SW 1271 (cell line): ENCODE data around the gene CALHM3.
"Not testable (repeated sequence)": the region's sequence is repeated elsewhere in the genome, so short reads cannot be mapped to it uniquely, and the experiment has no call there.

Source experiments
- DNase-seq, 2 experiments: peaks; one replicate each; lab custom pipeline; 2025; lab: John Stamatoyannopoulos, UW

CALHM3 gene, protein sequence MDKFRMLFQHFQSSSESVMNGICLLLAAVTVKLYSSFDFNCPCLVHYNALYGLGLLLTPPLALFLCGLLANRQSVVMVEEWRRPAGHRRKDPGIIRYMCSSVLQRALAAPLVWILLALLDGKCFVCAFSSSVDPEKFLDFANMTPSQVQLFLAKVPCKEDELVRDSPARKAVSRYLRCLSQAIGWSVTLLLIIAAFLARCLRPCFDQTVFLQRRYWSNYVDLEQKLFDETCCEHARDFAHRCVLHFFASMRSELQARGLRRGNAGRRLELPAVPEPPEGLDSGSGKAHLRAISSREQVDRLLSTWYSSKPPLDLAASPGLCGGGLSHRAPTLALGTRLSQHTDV

DNA sequence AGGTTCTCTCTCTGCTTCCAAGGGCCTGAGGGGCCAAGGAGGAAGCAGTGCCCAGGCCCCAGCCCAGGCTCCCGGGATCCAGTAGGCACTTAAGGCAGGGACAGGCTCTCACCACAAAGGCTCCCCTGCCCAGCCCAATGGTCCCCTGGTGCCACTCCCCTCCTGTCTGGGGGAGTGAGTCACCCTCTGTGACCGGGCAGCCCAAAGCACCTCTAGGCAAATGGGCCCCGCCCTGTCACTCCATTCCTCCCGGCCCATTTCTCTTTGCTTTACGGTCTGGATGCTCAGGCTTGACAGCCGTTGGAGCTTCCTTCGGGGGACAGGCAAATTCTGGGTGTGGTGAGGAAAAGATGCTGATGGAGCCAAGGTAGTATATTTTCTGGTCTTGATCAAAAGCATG lies at the start of gene CALHM3:
Gene CALHM3, minus strand, starts transcription at position 106 of the 400 bp plus-strand sequence. CDS start 208 bp downstream, outside the sequence.
- DNase-seq = no peak

DNA sequence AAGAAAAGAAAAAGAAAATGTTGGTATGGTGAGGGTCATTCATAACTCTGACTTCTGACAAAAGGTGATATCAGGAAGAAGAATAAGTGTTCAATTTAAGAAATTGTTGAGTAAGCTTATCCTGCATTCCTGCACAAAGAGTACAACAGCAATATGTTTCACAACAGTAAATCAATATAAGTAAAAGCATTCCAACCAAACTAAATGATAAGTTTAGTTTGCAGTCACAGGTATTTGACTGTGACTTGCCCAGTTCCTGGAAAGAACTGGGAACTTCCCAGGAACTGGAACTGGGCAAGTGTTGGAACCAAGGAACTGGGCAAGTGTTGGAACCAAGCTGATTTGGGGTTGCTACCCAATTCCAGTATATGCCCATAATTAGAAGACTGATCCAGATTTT lies 49.5 kb upstream of the CALHM3 start:
- DNase-seq = no peak

DNA sequence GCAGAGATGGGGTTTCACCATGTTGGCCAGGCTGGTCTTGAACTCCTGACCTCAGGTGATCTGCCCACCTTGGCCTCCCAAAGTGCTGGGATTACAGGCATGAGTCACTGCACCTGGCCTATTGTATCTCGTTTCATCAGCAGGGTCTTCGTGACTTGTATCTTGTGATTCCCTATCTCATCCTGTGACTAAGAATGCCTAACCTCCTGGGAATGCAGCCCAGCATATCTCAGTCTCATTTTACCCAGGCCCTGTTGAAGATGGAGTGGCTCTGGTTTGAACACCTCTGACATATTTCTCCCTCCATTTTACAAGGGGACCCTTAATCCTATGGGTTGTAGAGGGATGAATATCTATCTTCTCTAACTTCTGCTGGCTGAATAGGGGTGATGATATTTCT lies 48.4 kb upstream of the CALHM3 start:
- peak; percentile 27 to 29 for DNase-seq

DNA sequence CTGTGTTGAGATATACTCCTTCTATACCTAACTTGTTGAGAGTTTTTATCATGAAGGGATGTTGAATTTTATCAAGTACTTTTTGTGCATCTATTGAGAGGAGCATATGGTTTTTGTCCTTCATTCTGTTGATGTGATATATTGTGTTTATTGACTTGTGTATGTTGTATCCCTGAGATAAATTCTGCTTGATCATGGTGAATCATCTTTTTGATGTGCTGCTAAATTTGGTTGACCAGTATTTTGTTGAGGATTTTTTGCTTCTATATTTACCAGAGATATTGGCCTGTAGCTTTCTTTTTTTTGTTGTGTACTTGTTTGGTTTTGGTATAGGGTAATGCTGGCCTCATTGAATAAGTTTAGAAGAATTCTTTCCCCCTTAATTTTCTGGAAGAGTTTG lies 46.9 kb upstream of the CALHM3 start:
- no peak for DNase-seq

DNA sequence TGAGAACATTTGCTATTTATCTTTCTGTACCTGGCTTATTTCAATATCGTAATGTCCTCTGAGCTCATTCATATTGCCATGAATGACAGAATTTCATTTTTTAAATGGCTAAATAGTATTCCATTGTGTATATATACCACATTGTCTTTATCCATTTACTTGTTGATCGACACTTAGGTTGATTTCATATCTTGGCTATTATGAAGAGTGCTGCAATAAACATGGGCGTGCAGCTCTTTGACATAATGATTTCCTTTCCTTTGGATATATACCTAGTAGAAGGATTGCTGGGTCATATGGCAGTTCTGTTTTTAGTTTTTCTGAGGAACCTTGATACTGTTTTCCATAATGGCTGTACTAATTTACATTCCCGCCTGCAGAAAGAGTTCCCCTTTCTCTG lies 44.6 kb upstream of the CALHM3 start:
- no peak for DNase-seq

DNA sequence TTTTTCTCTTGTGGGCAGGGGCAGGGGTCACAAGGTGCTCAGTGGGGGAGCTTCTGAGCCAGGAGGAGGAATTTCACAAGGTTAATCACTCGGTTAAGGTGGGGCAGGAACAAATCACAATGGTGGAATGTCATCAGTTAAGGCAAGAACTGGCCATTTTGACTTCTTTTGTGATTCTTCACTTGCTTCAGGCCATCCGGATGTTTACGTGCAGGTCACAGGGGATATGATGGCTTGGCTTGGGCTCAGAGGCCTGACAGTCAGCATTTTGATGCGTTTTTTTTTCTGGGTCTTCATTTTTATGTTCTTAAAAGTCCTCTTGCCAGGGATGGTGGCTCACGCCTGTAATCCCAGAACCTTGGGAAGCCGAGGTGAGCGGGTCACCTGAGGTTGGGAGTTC lies 43.0 kb upstream of the CALHM3 start:
- not testable (repeated sequence) for DNase-seq

DNA sequence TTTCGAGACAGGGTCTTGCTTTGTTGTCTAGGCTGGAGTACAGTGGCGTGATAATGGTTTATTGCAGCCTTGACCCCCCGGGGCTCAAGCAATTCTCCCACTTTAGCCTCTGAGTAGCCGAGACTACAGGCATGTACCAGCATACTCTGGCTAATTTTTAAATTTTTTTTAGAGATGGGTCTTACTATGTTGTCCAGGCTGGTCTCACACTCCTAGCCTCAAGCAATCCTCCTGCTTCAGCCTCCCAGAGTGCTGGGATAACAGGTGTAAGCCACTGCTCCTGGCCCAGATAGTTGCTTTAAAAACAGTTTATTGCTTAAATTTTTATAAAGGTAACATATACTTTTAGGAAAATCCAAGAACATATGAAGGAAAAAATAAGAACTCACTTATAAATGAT lies 40.8 kb upstream of the CALHM3 start:
- DNase-seq = no peak

DNA sequence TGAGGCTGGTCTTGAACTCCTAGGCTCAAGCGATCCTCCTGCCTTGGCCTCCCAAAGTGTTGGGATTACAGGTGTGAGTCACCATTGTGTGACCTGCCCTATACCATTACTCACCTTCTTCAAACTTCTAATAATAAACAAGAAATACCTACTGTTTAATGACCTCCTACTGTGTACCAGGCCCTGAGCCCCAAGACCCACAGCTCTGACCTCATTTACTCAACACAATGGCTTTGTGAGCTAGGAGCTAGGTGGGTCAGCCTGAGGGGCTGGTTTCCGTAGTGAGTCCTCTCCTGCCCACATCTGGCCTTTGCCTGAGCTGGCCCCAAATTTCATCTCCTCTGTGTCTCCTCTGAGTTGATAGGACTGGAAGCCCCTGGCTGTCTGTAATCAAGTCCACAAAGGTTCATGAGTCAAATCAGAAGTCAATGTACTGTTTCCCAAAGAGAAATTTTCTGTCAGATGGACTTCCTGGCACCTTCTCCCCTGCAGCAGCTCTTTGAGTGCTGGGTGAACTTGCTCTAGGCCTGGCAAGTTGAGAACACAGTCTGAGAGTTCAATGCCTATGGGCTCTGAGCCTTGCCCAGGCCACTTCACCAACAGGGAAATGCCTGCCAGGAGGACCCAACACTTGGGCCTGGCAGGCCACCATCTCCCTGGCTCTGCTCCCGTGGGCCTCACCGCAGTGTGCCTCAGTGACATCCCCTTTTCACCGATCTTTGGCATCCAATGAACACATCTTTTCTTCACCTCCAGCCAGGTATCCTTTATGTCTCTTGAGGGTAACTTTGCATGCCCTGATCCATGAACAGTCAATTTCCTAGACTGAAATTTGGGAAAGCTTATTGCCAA lies 38.4 kb upstream of the CALHM3 start:
- DNase-seq = no peak

DNA sequence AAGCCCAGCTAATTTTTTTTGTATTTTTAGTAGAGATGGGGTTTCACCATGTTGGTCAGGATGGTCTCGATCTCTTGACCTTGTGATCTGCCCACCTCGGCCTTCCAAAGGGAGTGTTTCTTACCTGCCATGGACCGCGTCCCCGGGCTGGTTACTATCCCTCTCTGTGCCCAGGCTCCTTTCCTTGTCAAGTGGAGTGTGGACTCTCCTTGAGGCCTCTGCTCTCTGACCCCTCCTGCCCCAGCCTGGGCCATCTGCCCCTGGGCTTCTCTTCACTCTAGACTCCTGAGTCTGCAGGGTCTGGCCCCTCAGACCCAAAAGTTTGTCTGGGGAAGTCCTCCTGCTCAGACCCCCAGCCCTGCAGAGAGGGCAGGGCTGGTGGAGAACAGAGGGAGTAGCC lies 35.2 kb upstream of the CALHM3 start:
- DNase-seq = no peak

DNA sequence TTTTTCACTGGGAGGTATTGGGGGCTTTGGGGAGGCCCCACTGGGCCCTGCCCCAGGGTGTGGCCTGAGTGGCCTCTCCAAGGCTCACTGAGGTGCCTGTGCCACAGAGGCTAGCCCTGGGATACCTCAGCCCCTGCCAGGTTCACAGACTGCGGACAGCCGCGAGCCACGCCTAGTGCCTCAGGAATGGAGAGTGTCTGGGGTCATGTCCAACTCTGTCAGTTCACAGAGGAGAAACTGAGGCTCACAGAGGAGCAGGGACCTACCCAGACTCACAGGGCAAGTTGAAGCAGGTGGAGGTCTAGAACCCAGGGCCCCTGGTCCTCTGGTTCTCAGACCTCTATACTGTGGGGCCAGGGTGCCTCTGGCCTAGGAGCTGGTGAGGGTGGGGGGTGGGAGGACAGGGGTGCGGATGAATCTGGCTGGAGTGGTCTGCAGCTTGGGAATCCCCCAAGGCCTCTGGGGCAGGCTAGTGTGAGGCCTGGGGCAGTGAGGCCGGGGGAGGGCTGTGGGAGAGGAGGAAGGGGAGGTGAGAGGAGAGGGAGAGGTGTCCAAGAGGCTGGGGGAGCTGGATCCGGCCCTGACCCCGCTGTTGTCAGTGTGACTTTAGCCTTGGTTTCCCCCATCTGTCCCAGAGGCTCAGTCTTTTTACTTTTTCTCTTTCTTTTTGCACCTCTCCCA lies 34.5 kb upstream of the CALHM3 start:
- DNase-seq = no peak

DNA sequence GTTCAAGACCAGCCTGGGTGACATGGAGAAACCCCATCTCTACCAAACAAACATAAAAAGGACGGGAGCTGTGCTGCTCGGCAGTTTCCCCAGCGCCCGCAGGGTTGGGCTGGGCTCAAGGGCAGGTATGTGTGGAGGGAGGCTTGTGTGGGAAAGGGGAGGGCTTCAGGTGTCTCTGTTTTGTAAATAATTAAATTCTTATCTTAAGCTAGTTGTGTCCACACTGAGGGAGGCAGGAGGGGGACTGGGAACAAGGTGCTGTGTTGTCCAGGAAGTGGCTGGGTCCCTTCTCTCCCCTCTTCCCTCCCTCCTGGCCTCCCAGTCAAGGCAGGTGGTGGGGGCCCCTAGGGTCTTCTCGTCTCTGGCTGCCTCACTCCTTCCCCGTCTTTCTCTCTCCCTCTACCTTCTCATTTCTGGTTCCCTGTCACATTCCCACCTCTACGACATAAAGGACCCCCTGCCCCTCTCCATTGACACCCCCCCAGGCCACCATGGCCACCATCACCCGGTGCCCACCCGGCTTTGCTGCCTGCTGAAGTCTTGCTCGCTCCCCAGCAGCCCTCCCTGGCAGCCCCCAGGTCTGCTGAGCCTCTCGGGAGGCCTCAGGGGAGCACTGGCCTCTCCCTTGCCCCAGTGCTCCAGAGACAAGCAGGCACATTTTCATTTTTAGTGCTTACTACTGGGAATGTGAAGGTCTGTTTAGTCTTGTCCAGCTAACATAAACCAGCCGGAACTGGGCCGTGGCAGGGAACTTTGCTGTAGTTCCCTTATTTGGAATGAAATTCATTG lies 33.7 kb upstream of the CALHM3 start:
- DNase-seq = no peak

DNA sequence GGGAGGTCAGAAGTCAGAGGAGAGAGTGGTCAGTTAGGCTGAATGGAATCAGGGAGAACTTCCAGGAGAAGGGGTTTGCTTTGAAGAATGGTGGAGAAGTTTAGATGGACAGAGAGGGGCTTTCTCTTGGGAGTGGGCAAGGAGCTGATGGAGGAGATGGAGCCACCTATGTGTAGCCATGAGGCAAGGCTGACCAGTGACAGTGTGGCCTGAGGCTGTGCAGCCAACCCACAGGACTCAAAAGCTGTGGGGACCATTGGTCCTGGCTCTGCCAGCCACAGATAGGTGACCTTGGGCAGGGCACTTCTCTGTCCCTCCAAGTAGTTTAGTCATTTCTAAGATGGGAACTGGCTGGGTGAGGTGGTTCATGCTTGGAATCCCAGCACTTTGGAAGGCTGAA lies 33.1 kb upstream of the CALHM3 start:
- DNase-seq = no peak

DNA sequence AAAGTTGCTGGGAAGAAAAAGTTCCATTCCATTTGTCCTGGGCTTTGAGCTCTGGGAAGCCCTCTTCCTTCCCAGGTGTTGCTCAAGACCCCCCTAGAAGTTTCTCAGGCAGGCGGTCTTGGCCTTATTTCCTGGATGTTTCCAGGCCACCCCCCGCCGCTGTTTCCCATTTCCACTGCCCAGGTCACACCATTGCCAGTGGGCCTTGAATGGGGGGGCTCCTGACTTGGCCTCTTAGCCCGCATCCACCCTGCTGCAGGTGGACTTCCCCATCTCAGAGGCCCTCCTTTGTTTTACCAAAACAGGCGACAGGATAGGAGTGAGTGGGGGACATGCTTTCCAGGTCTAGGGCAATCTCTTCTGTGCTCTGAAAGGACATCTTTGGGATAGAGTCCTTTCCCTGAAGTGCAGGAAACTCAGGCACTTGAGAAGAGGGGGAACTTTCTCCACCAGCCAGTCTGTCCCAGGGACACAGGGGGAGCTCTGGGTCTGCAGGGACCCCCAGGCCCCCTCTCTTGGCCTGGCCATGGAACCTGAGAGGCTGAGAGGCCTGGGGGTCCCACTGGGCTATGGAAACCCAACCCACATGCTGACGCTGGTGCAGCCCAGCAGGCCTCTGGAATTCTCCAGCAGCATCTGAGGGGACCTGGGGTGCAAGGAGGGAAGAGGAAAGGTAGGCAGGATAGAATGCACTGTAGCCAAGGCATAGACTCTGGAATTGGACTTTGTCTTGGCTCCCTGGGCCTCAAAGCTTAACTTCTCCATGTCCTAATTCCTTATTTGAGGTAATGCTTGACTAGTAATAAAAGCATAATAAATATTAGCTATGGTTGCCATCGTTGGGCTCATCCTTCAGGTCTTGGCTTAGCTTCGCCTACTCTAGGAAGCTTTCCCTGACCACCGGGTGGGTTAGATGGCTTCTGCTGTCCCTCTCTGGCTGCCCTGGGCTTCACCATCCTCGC lies 32.0 kb upstream of the CALHM3 start:
- no peak for DNase-seq

DNA sequence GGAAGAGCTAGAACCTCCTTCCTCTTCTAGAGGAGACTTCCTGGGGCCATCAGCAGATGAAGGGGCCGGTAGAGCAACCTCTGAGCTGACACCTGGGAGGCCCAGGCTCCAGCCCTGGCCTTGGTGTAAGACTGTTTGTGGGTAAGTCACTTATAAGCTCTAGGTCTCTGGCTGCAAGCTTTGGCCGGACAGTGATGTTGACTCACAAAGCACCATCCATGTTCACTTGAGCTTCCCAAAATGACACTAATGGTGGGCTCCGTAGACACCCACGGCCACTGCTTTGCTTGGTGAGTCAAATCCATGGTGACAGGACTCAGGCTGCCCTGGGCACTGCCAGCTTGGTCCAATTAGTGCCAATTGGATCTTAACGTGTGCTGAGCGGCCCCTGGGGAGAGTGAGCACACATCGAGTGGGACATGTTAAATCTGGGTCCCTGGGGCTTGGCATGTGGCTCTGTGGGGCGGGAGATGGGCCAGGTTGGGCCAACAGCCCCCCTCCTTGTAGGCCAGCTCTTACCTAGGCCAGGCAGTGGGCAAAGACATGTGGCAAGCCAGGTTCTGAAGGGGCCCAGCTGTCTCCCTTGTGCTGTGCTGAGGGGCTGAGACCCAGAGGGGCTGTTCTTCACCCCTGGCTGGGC lies 31.1 kb upstream of the CALHM3 start:
- DNase-seq = no peak

DNA sequence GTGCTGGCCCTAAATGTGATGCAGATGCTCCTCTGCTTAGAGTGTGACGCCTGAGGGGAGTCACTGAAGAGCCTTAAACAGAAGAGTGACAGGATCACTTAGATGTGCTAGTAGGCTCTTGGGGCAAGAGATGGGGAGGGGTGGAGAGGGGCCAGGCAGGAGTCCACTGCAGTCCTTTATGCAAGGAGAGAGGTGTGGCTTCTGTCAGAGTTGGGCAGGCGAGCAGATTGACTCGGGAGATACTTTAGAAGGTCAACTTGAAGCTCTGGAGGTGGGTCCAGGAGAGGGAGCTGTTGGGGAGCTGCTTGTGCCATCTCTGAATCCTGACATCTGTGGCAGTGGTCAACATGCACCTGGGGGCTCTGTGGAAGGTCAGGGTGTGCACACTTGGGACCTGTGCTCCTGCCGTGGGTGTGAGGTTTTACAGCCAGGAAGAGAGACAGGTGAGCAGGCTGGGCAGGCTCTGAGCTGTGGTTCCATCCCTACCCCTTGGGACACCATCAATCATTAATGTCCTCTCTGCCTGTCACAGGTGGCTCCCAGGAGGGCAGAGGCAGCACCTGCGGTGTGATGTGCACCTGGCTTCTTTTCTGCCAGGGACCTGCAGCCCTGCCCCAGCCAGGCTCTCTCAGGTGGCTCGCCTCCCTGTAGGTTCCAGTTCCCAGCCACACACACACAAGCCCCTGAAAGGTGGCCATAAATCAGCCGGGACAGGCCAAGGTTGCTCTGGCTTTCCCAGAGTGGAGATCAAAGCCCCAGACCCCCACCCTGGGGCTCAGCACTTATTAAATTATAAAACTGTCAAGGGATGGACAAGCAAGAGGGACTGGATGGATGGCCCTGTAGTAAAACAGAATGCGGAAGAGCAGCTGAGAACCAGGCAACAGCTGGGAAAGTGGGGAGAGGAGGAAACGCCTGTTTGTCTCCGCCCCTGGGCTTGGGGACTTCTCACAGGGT lies 28.5 kb upstream of the CALHM3 start:
- DNase-seq = no peak

DNA sequence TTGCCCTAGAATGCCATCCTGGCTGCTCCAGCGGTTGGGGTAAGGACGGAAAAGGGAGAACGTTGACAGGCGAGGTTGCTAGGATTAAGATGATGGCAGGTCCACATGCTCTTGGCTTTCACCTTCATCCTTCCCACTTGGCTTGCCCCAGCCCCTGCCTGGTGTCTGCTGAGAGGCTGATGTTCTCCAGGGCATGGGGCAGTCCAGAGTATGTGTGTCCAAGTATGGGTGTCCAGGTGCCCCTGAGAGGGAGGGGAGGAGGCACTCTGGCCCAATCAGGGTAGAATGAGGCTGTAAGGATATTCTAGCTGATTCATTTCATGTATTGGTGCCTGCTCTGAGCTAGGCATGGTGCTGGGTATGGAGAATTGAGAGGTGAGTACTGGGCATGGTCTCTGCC lies 27.0 kb upstream of the CALHM3 start:
- no peak for DNase-seq

DNA sequence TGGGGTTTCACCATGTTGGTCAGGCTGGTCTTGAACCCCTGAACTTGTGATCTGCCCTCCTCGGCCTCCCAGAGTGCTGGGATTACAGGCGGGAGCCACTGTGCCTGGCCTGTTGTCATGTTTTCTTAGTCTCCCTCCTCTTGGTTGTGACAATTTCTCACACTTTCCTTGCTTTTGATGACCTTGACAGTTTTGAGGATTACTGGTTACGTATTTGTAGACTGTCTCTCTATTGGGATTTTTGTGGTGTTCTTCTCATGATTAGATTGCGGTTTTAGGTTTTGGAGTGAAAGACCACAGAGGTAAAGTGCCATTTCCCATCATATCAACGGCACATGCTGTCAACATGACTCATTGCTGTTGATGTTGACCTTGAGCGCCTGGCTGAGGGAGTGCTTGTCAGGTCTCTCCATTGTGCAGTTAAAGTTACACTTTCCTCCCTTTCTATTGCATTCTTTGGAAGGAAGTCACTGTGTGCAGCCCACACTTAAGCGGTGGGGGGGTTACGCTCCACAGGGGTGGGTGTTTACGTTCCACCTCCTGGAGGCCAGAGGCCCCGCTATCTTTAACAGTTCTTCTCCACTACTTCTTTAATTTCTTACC lies 25.2 kb upstream of the CALHM3 start:
- DNase-seq = peak in 1 of 2 experiments; percentile 32

DNA sequence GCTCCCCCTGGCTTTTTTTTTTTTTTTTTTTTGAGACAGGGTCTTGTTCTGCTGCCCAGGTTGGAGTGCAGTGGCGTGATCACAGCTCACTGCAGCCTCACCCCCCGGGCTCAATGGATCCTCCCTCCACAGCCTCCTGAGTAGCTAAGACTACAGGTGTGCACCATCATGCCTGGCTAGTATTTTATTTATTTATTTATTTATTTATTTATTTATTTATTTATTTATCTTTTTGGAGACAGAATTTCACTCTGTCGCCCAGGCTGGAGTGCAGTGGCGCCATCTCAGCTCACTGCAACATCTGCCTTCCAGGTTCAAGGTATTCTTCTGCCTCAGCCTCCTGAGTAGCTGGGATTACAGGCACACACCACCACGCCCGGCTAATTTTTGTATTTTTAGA lies 24.7 kb upstream of the CALHM3 start:
- DNase-seq = not testable (repeated sequence)
